ENCODE results near the gene FASN. TPM values are rescaled to one million over a fixed set of nuclear protein-coding genes. Genes with fewer than 3 reads are reported as not detected.
A peak's percentile ranks its signal among the peaks of the same experiment; 100 is the strongest.

FASN gene
- total RNA-seq, 2 experiments from 2014 or later: 111 to 364 TPM

- no TSS peak for BruUV-seq (replicated peaks)
These were observed 8.0 kb upstream of the FASN start for GRCh38 chr17:82105882-82106687.

GRCh38 chr17:82105417-82105881, 7.4 kb upstream of the FASN start:
- H2AFZ ChIP-seq (ENCODE audit: low read length): no peak overlapping the region
- H3K79me2 ChIP-seq (ENCODE audit: insufficient read depth, low read depth, low read length): no peaks in the 10 kb centered on the region
- H3K4me3 ChIP-seq (ENCODE audit: low read depth, low read length, poor library complexity, severe bottlenecking): peak overlapping the region; percentile 58
- no peaks in the 10 kb centered on the region for H3K9me2 ChIP-seq (ENCODE audit: insufficient read depth, low read length)
- H3K27ac ChIP-seq (ENCODE audit: low read depth, low read length, poor library complexity, severe bottlenecking): peak overlapping the region; percentile 62
- no peaks in the 10 kb centered on the region for H3K36me3 ChIP-seq (ENCODE audit: insufficient read depth, low read length)
- CTCF ChIA-PET (ENCODE audit: unreplicated experiment): no interaction called here
- peaks cover 52% of the 10 kb centered on the region for H3K4me1 ChIP-seq (ENCODE audit: insufficient read depth, low read length, poor library complexity, severe bottlenecking)
- DNase-seq (ENCODE audit: low spot score): peak; percentile 24
- TF ChIP-seq EZH2phosphoT487 (IDR thresholded peaks at IDR 0.05; ENCODE audit: borderline replicate concordance, low read depth, low read length): no peak
- no peak for TF ChIP-seq CTCF (conservative IDR thresholded peaks at IDR 0.05; ENCODE audit: low read length)
- H4K20me1 ChIP-seq (ENCODE audit: insufficient read depth, low read length): no peaks in the 10 kb centered on the region
- H3K4me2 ChIP-seq (ENCODE audit: low read length): peak overlapping the region; percentile 70
- intact Hi-C loops (cut with micrococcal nuclease; ENCODE audit: unreplicated experiment): no loop called here
- POLR2A ChIA-PET: interaction anchor here (1.0 to 2.5 kb wide), 3 partner anchors 19 to 68 kb away, joined by 3 to 9 read pairs (median 4); partner anchors contain the start of gene DCXR
- no peaks in the 10 kb centered on the region for H3K9me3 ChIP-seq (ENCODE audit: low read length)
- no TSS peak for BruUV-seq (replicated peaks)

More at GRCh38 chr17:82105882-82106687, 8.0 kb upstream of the FASN start:
- peaks cover 46% of the 10 kb centered on the region for H3K4me1 ChIP-seq (ENCODE audit: insufficient read depth, low read length, poor library complexity, severe bottlenecking)
- no peak for TF ChIP-seq EZH2phosphoT487 (IDR thresholded peaks at IDR 0.05; ENCODE audit: borderline replicate concordance, low read depth, low read length)
- peak; percentile 67 for TF ChIP-seq CTCF (conservative IDR thresholded peaks at IDR 0.05; ENCODE audit: low read length)
- ChIA-PET CTCF (ENCODE audit: unreplicated experiment) (interaction anchor here (0.7 kb wide), 1 partner anchor 80 kb away, joined by 3 read pairs; no protein-coding TSS in a partner anchor), POLR2A (interaction anchor here (0.6 to 2.5 kb wide), 4 partner anchors 18 to 921 kb away, joined by 3 to 9 read pairs (median 4); partner anchors contain the start of gene DCXR)
- no peaks in the 10 kb centered on the region for H3K36me3 ChIP-seq (ENCODE audit: insufficient read depth, low read length)
- DNase-seq (ENCODE audit: low spot score): peak; percentile 87
- no peaks in the 10 kb centered on the region for H4K20me1 ChIP-seq (ENCODE audit: insufficient read depth, low read length)
- peak overlapping the region; percentile 55 for H2AFZ ChIP-seq (ENCODE audit: low read length)
- H3K27ac ChIP-seq (ENCODE audit: low read depth, low read length, poor library complexity, severe bottlenecking): peak overlapping the region; percentile 62
- peak overlapping the region; percentile 58 for H3K4me3 ChIP-seq (ENCODE audit: low read depth, low read length, poor library complexity, severe bottlenecking)
- no peaks in the 10 kb centered on the region for H3K9me2 ChIP-seq (ENCODE audit: insufficient read depth, low read length)
- H3K79me2 ChIP-seq (ENCODE audit: insufficient read depth, low read depth, low read length): no peaks in the 10 kb centered on the region
- H3K9me3 ChIP-seq (ENCODE audit: low read length): no peaks in the 10 kb centered on the region
- intact Hi-C loops (cut with micrococcal nuclease; ENCODE audit: unreplicated experiment): loop anchor here (2.0 kb wide), 2 partner anchors 17 to 49 kb away; no protein-coding TSS in a partner anchor
- H3K4me2 ChIP-seq (ENCODE audit: low read length): peak overlapping the region; percentile 70
